GM19397 (cell line): Measurements from ENCODE around the gene KIF5C.
"Not testable (repeated sequence)": the region's sequence is repeated elsewhere in the genome, so short reads cannot be mapped to it uniquely, and the experiment has no call there.

Experiments
- ATAC-seq: cut with Tn5 transposase; IDR thresholded peaks from one replicate; pipeline ENCODE4 v1.9.1; 2021; ENCODE audit warnings: mild to moderate bottlenecking, moderate library complexity; ENCODE audit not compliant: unreplicated experiment

KIF5C gene

DNA sequence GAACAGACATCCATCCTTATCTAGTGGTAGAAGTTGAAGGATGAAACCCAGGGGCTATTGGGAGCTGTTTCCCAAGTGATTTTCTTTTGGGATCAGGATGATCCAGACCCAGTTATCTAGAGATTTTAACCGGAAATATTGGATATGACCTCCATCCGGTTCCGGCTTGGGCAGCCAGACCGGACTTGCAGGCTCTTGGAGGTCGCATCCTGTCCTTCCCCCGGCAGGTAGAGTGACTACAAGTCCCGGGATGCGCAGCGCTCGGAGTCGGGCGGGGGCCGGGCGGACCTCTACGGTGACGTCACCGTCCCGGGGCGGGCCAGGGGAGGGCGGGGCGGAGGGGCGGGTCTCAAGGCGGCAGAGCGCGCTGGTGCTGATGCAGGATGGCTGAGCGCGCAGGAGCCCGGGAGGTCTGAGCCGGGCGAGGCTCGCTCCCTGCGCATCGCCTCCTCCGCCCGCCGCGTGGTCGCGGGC, at the start of gene KIF5C:
Gene KIF5C (plus strand): TSS at position 360 of the 474 bp plus-strand sequence. CDS start 391 bp downstream, outside the sequence.
- peak; percentile 96 for ATAC-seq

DNA sequence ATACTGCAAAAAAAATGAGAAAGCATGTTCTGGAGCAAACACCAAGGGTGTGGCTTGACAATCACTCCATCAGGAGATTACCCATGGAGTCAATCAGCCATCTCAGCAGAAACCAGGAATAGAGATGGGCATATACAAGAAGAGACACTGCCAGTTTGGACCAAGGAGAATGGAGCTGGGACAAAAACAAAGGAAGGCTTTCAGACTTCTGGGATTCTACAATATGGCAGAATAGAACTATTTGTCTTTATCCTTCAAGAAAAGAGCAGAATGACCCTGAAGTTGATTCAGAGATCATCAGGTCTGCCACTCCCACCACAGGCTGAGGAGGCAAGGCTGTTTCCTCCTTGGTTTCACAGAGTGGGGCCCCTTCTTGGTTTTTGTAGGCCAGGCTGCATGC, 48.2 kb upstream of the KIF5C start:
- ATAC-seq, result no peak

DNA sequence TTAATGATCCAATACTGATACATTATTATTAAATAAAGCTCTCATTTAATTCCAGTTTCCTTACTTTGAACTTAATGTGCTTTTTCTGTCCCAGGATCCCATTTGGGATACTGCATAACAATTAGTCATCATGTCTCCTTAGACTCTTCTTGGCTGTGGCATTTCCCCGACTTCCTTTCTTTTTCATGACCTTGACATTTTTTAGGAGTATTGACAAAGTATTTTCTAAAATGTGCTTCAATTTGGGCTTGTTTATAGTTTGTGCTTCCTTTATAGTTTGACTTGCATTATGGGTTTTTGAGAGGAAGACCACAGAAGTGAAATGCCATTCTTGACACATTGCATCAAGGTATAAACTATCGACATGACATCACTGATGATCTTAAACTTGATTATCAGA, 46.1 kb upstream of the KIF5C start:
- ATAC-seq, result no peak

DNA sequence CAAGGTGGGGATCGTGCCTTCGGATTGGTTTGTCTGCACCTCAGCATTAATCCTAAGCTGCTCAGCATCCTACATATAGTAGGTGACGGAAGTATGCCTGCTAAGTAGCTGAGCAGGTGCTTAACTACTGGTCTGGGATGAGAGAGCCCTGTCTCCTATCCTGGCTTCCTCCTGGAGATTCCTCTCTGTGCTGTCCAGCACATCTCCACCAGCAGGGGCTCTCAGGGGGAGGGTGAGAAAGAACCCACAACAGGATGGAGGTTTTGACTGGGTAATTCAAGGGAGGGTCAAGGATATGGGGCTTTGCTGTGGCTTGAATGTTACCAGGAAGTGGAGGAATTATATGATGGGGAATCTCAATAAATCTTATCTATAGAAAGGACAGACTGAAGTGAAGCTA, 45.4 kb upstream of the KIF5C start:
- ATAC-seq, result no peak

DNA sequence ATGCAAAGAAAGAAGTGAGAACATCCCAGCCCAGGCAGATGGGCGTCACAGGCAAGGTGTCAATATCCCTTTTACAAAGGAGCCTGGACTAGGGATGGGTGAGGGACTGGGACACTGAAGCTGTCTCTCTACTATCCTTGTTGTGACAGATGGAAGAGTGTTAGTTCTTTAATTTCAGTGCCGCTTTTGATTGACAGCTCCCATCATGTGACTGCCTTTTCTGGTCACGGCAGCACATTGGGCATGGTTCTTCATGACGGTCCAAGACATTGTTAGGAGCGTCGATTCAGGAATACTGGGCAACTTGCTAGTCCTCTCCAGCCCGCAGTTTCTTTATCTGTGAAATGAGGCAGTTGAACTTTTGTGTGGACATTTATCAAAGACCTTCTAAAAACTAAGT, 42.4 kb upstream of the KIF5C start:
- no peak for ATAC-seq

DNA sequence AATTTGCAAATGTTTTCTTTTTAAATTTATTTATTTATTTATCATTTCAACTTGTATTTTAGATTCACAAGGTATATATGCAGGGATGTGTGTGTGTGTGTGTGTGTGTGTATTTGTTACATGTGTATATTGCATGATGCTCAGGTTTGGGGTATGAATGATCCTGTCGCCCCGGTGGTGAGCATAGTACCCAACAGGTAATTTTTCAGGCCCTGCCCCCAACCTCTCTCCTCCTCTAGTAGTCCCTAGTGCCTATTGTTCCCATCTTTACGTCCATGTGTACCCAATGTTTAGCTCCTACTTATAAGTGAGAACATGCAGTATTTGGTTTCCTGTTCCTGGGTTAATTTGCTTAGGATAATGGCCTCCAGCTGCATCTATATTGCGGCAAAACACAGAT, 33.0 kb upstream of the KIF5C start:
- no peak for ATAC-seq

DNA sequence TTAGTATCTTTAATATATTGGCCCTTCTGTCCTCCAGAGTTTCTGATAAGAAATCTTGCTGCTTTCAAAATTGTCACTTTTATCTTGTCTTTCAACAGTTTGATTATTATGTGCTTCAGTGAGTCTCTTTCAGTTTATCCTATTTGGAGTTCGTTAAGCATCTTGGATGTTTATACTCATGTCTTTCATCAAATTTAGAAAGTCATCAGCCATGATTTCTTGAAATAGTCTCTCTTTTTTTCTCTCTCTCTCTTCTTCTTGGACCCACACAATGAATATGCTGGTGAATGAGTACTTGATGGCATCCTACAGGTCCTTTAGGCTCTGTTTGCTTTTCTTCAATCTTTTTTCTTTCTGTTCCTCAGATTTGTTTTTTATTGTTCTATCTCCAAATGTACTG, 26.9 kb upstream of the KIF5C start:
- ATAC-seq, result no peak

DNA sequence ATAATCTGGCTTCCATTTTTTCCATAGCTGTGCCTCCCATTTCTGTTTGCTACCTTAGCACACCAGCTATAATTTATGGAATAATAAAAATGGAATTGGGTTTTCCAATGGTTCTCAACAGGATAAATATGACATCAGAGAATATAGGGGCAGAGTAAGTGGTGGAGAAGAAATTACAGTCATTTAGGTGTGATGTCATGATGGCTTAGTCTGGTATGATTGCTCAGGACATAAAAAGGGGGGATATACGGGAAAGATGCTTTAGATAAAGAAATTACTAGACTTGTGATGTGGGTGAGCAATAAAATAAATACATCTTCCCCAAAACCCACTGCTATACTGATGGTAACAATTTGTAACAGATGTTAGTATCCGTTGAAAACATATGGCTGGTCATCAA, 21.6 kb upstream of the KIF5C start:
- ATAC-seq, result no peak

DNA sequence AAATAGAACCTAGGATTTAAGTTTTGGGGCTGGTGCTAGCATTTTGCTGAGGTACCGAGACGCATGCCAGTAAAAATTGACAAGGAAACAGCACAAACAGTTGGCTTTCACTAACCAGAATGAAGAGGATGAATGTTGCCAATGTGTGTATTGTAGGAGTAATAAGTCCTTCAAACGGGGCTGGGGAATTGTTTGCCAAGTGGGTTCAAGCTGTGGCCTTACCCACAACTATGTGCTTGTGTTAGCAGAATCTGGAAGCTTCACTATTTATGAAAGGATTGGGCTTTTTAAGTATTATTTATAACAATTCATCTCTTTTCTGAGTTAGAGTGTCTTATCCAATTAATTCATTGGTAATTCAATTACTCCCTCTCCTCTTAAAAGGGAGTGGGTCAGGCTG, 15.0 kb upstream of the KIF5C start:
- no peak for ATAC-seq

DNA sequence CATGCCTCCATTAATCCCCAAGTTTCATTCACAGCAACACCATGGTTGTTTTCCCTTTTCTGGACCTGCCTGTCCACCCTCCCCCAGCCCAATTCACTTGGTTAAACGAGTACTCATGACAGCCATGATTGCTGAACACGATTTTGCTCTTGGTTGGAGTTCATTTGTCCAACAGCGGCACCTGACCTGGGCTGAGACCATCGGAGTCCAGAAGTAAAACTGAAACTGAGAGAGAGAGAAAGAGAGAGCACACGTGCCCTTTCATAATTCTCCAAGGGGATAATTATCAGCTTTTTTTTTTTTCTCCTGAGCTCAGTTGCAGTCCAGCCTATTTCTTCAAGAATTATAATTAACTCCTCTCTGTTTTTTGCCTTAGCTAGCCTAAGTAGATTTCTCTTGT, 13.7 kb upstream of the KIF5C start:
- ATAC-seq, result no peak

DNA sequence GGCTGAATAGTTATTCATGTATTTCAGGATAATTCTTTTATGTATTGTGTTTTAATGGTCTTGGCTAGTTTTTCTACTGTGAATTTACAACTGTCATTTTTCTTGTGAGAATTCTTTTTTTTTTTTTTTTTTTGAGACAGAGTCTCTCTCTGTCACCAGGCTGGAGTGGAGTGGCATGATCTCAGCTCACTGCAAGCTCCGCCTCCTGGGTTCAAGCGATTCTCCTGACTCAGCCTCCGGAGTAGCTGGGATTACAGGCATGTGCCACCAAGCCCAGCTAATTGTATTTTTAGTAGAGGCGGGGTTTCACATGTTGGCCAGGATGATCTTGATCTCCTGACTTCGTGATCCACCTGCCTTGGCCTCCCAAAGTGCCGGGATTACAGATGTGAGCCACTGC, 12.5 kb upstream of the KIF5C start:
- ATAC-seq, result not testable (repeated sequence)

DNA sequence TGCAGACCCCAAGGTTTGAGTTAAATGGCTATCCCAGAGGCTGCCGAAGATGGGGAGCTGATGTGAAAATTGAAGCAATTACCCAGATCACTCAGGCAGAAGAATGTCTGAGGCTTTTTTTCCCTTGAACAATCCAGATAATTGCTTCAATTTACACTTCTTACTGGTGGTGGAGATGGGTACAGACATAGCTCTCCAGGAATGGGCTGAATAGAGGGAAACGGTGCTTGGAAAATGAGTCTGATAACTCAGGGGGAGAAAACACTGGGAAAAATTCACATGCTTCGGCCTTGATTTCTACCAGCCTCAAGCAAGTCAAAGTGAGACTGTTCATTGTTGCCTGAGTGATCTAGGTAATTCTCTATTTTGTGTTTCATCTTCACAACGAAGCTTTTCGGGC, 9.5 kb upstream of the KIF5C start:
- no peak for ATAC-seq

DNA sequence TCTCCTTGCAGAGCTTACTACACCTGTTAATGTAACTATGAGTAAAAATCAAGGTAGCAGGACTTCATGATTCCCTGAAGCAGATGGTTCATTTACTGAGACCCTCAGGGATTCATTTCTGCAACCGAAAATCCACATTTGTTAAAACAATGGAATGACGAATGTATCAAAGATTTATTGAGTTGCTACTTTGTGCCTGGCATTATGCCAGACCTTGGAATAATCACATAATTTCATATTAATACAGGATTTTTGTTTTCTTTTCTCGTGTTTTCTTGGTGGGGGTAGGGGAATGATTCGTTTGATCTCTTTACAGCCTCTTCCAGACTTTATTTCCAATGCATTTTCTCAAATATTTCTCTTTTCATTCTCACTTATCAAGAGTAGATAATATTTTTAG, 8.9 kb upstream of the KIF5C start:
- no peak for ATAC-seq

DNA sequence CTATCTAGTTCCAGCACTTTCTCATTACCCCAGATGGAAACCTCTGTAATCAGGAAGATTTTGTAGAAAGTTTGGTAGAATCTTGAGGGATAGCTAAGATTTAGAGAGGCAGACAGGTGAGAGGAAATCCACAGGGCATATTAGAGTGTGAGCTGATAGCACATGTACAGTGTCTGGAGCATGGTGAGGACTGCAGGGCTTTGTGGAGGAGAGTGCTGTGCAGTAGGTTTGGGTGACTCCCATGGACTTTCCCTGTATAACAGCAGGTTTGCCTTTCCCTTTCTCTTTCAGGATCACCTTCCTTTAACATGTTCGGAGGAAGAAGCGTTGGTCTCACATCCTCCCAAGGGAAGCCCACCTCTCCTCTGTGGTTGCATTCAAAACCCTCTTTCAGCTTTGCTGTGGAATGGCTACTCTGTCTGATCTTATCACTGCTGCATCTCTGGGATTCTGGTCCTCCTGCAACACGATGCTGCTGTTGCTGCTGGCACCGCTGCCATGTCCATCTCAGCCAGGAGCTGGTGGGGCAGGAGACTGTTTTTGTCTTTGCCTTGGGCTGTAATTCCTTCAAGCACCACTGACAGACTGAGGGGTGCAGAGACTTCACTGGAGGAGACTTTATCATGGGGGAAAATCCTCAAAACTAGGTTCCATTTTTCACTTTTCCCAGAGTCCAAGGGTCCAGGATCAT, 7.8 kb upstream of the KIF5C start:
- ATAC-seq, result no peak

DNA sequence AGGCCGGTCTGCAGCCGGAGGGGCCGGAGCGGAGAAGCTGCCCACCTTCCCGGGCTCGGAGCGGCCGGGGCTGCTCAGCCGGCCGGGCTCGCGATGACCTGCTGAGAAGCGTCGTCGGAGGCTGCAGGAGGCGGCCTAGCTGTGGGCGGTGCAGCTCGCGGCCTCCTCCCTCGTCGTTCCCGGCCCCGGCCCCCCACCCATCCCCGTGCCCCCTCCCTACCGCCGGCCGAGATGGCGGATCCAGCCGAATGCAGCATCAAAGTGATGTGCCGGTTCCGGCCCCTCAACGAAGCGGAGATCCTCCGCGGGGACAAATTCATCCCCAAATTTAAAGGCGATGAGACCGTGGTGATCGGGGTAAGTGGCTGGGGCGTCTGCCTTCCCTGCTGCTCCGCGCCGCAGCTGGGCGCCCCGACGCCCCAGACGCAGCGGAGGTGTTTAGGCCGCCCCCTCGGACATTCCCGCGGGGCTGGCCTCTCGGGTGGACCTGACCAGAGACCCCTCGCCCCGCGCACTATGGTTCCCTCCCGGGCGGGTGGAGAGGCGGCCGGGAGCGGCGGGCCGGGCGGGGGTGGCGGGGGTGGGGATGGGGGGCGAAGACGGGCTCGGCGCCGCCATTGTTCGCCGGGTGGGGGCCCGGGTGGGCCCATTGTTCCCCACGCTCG, 492 bp downstream of the KIF5C start:
- peak; percentile 38 for ATAC-seq

DNA sequence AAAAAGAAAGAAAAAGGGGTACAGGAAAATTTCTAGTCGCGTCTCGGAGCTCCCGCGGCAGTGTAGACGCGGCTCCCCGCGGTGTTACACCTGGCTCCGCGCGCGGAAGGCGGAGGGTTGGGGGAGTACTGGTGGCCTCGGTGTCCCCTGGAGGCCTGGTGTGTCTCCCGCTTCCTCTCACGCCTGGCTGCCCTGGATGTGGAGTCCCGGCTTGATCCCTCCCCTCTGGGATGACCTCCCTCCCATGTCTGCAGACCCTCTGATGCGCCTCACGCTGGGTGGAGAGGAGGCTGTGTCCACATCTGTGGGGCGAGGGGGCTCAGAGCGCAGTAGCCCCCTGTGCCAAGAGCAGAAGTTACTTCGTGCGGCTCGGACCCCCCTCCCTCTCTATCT, 1.2 kb downstream of the KIF5C start:
- ATAC-seq, result no peak

DNA sequence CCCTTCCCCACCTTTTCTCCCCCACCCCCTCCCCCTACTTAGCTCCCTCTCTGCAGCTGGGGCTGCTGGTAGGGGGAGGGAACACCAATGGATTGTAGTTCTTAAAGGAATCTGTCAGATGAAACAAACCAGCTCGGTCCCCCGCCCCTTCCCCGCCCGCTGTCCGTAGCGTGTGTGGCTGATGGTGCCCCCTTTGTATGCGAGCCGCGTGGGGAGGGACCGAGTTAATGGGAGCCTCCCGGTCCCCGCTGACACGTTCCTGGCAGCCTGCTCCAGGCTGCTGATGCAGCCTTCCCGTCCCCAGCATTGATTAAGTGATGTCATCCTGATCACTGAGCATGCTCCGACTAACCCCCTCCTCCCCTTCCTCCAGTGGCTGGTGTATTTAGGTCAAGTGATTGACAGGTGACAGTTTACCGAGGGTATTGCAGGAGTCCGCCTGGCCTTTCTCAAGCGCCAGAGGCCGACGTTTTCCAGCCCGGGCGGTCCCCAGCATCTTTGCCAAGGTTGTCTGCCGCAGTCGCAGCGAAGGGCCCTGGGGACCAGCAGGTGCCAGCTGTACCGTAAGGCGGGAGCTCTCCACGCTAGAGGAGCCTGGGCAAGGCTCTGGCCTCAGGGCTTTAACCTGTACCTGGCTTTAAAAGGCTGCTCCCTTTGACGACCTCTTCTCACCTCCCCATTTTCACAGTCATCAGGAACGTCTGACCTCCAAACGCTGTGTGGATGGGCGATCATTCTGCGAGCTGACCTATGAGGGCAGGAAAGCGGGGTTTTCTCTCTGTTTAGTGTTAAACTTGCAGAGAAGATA, 1.8 kb downstream of the KIF5C start:
- ATAC-seq, result no peak

DNA sequence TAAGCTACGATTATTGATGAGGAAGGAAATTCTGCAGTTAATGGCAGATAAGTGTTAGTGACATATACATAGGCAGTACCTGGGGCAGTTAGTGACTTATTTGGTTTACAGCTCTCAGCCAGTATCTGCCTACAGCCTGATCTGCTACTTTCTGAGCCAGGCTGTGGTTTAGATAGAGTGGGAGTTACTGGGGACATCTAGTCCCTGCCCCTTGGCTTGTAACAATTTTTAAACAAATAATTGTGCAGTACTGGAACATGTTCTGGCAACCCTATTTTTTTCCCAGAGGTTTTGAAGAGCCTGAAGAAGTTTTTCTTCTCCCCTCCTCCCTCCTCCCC, 2.3 kb downstream of the KIF5C start:
- no peak for ATAC-seq

DNA sequence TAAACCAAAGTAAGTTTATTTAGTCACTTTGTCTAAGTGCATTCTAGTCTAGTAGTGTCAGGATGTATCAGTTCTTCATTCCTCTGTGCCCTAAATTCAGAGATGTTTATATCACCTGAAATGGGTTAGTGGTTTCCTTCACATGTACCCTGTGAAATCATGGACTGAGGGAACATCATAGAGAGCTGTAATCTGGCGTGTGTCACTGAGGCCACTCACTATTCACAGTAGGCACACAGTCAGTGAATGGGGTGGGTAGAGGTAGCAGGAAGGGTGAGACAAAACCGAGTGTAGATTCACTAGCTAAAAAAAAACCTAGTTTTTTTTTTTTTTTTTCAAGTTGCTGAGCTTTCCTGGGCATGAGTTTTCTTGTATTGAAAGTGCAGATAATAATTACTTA, 5.6 kb downstream of the KIF5C start:
- no peak for ATAC-seq

DNA sequence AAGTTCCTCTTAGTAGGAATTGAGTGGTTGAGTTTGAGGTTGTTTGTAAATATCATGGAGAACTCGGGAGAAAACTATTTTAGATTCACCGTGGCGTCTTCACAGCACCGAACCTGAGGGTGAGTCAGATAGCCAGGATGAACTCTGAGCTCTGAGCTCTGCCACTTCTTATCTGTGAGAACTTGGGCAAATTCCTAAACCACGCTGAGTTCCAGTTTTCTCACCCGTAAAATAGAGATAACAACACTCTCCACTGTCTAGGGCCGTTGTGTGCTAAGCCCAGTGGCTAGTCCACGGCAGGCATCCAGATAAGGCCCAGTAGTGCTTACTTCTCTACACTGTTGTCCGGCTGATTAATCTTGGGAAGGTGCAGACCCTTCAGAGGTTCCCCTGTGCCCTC, 7.0 kb downstream of the KIF5C start:
- ATAC-seq, result no peak

DNA sequence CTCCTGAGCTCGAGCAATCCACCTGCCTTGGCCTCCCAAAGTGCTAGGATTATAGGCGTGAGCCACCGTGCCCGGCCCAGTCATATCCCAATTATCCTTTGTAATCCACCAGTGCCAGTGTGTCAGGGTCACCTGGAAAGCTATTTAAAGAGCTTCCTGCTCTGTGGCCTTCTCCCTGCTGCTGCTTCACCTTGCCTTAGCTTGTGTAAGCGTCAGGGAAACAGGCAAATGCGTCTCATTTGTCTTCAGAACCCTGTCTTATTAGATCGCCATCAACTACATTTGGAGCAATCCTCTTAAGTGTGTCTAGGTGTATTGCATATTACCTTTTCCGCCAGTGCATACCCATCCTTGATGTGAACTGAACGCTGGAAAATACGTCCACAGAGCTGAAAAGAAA, 10.2 kb downstream of the KIF5C start:
- no peak for ATAC-seq

DNA sequence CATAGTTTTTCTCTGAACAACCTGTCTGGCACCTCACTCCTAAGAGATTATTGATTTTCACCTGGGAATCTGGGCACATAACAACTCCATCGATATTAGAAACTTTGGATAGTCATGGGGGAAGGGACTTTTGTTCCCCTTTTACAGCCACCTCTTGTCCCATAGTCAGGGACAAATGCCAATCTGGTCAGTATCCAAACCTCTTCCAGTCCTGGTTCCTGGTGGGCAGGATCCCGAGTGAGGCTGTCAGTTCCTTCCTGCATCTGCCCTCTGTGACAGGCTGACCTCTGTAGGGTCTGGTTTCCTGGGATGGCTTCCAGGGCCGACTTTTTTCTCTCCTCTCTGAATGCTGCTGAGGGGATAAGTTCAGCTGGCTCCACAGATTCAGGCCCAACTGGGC, 11.0 kb downstream of the KIF5C start:
- ATAC-seq, result no peak
